ENCODE results near the gene NR1I2.

Gene NR1I2

GRCh38 chr3:119782460-119782859 lies 559 bp downstream of the NR1I2 start:
- no peak for DNase-seq

GRCh38 chr3:119783255-119783654 lies 1.4 kb downstream of the NR1I2 start:
- no peak for DNase-seq

GRCh38 chr3:119783883-119784282 lies 2.0 kb downstream of the NR1I2 start:
- no peak for DNase-seq

- DNase-seq = no peak
Observed at GRCh38 chr3:119786409-119786808, 4.5 kb downstream of the NR1I2 start.

- DNase-seq = no peak
Observed at GRCh38 chr3:119790369-119790768, 8.5 kb downstream of the NR1I2 start.

GRCh38 chr3:119792270-119792669 lies 10.4 kb downstream of the NR1I2 start:
- no peak for DNase-seq

- DNase-seq = no peak
Observed at GRCh38 chr3:119794401-119794800, 12.5 kb downstream of the NR1I2 start.

- no peak for DNase-seq
Observed at GRCh38 chr3:119794971-119795612, 13.2 kb downstream of the NR1I2 start.

- no peak for DNase-seq
Observed at GRCh38 chr3:119795849-119796248, 13.9 kb downstream of the NR1I2 start.

GRCh38 chr3:119796368-119796767 lies 14.5 kb downstream of the NR1I2 start:
- no peak for DNase-seq

GRCh38 chr3:119796785-119797184 lies 14.9 kb downstream of the NR1I2 start:
- DNase-seq = no peak

GRCh38 chr3:119800844-119801243 lies 18.9 kb downstream of the NR1I2 start:
- DNase-seq = no peak

- no peak for DNase-seq
Observed at GRCh38 chr3:119808244-119808643, 26.3 kb downstream of the NR1I2 start.

- no peak for DNase-seq
Observed at GRCh38 chr3:119808843-119809242, 26.9 kb downstream of the NR1I2 start.

GRCh38 chr3:119809249-119810017 lies 27.5 kb downstream of the NR1I2 start:
- no peak for DNase-seq

GRCh38 chr3:119810018-119810435 lies 28.1 kb downstream of the NR1I2 start:
- DNase-seq = no peak

- DNase-seq = no peak
Observed at GRCh38 chr3:119812491-119813058, 30.7 kb downstream of the NR1I2 start.

GRCh38 chr3:119815716-119816115 lies 33.8 kb downstream of the NR1I2 start:
- no peak for DNase-seq

GRCh38 chr3:119817071-119817470 lies 35.2 kb downstream of the NR1I2 start:
- no peak for DNase-seq

GRCh38 chr3:119817583-119818363 lies 35.9 kb downstream of the NR1I2 start:
- DNase-seq = no peak

- DNase-seq = no peak
Observed at GRCh38 chr3:119818937-119819336, 37.0 kb downstream of the NR1I2 start.

- DNase-seq = no peak
Observed at GRCh38 chr3:119819806-119820205, 37.9 kb downstream of the NR1I2 start.

- DNase-seq = no peak
Observed at GRCh38 chr3:119825820-119826219, 43.9 kb downstream of the NR1I2 start.
